Measurements from ENCODE around the gene EGR2.

Gene EGR2

DNA sequence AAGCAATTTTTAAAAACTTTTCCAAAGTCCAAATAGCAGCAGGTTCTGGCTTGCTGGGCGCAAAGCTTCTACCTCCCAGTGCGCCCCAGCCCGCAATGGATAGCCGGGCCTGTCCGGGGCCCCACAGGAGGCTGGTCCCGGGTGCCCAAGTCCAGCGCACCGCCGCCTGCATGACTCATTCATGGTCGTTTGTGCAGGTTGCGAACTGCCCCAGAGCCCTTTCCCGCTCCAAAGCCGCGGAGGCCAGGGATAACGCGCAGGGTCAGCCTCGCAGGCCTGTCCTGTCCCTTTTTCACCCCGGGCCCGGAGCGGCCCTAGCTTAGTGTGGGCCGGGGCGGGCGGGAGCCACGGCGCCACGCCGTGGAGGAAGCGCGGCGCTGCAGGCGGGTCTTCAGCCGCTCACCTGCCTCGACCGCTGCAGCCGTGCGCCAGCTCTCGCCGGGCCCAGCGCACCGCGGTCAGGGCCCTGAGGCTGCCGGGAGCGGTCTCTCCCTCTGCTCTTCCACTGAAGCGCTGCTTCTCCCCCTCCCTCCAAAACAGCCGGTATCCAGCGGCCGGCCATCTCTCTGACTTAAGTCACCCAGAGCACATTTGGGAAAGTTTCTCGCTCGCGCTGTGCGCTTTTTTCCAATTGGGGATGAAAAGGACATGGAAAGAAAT, 1.7 kb upstream of the EGR2 start:
- H3K4me3 ChIP-seq (ENCODE audit: low read depth, low read length): peak overlapping the region; percentile 43
- H3K4me1 ChIP-seq (ENCODE audit: control insufficient read depth, insufficient read depth, low read length): no peaks in the 10 kb centered on the region
- H3K36me3 ChIP-seq (ENCODE audit: control insufficient read depth, insufficient read depth, low read length): no peaks in the 10 kb centered on the region
- no peaks in the 10 kb centered on the region for H3K9me3 ChIP-seq (ENCODE audit: control insufficient read depth, insufficient read depth, low read length)
- H3K27me3 ChIP-seq (ENCODE audit: control insufficient read depth, insufficient read depth, low read length): peaks cover 64% of the 10 kb centered on the region
- no peak overlapping the region for H3K9ac ChIP-seq (ENCODE audit: low read depth, low read length)

DNA sequence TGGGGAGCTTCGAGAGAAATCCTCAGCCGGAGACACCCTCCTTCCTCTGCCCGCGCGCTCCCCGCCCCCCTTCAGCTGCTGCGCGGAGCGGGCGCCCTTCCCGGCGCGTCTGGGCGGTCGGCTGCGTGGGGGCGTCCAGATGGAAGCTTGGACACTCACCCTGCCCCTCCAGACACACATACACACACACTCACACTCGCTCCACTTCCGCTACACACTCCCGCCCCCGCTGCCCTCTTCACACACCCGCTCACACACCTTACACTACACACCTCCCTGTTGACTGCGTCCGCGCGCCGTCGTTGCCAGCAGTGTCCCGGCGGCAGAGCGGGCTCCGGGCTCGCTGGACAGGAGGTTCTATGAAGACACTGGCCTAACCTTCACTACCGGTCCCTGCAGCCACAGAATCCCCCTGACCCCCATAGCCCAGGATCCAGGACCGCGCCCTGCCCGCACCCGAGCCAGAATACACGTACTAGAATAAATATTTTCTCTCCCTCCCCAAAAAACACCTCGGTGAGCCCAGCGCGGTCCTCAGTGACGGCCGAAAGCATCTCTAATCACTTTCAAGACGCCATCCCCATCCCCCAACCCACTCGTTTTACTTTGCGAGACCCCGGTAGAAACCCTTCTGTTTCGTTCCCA, 1.1 kb upstream of the EGR2 start:
- H3K27me3 ChIP-seq (ENCODE audit: control insufficient read depth, insufficient read depth, low read length): peaks cover 69% of the 10 kb centered on the region
- H3K4me1 ChIP-seq (ENCODE audit: control insufficient read depth, insufficient read depth, low read length): no peaks in the 10 kb centered on the region
- peak overlapping the region; percentile 43 for H3K4me3 ChIP-seq (ENCODE audit: low read depth, low read length)
- H3K9ac ChIP-seq (ENCODE audit: low read depth, low read length): no peak overlapping the region
- no peaks in the 10 kb centered on the region for H3K9me3 ChIP-seq (ENCODE audit: control insufficient read depth, insufficient read depth, low read length)
- no peaks in the 10 kb centered on the region for H3K36me3 ChIP-seq (ENCODE audit: control insufficient read depth, insufficient read depth, low read length)

DNA sequence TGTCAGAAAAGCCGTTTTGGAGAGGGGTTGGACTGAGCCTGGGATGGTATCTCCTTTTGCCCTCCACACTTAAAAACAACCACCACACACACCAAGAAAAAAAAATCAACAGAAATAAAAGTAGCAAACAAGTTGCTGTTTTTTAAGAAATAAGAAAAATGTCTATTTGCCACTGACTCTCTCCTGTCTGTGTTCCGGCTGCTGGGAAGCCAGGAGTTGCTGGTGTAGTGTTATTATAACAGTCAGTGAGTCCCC, 163 bp downstream of the EGR2 start:
- Histone ChIP-seq H3K4me3 (ENCODE audit: low read depth, low read length) (peak overlapping the region; percentile 43), H3K9ac (ENCODE audit: low read depth, low read length) (no peak overlapping the region), H3K36me3 (ENCODE audit: control insufficient read depth, insufficient read depth, low read length) (no peaks in the 10 kb centered on the region), H3K4me1 (ENCODE audit: control insufficient read depth, insufficient read depth, low read length) (no peaks in the 10 kb centered on the region), H3K27me3 (ENCODE audit: control insufficient read depth, insufficient read depth, low read length) (peaks cover 65% of the 10 kb centered on the region), H3K9me3 (ENCODE audit: control insufficient read depth, insufficient read depth, low read length) (no peaks in the 10 kb centered on the region)

DNA sequence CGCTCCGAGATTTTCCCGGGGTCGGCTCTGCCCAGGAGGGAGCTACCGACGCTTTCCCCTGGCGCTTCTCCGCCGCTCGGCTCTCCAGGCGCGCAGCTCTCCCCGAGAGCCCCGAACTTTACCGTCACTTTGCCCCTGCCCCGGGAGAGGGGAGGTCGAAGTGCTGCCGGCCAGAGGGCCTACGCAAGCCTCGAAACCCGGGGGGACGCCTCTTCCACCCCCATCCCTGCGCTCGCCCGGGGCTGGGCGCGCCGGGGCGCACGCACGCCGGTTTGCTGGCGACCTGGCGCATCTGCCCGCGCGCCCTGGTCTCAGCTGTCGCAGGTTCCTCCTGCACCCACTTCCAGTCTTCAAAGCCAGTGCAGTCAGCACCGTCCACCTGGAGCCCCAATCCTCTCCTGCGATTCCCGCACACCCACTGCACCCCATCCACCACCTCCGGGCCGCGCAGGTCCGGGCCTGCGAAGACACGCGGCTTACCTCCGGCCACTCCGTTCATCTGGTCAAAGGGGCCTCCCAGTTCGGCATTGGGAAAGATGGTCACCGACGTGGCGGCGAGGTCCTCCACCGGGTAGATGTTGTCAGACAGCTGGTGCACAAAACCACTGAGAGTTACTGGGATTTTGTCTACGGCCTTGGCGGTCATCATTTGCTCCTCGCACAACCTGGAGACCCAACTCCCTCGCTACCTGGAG, 638 bp downstream of the EGR2 start:
- Histone ChIP-seq H3K4me3 (ENCODE audit: low read depth, low read length) (peak overlapping the region; percentile 43), H3K9ac (ENCODE audit: low read depth, low read length) (peak overlapping the region; percentile 37), H3K36me3 (ENCODE audit: control insufficient read depth, insufficient read depth, low read length) (no peaks in the 10 kb centered on the region), H3K4me1 (ENCODE audit: control insufficient read depth, insufficient read depth, low read length) (no peaks in the 10 kb centered on the region), H3K27me3 (ENCODE audit: control insufficient read depth, insufficient read depth, low read length) (peaks cover 60% of the 10 kb centered on the region), H3K9me3 (ENCODE audit: control insufficient read depth, insufficient read depth, low read length) (no peaks in the 10 kb centered on the region)

DNA sequence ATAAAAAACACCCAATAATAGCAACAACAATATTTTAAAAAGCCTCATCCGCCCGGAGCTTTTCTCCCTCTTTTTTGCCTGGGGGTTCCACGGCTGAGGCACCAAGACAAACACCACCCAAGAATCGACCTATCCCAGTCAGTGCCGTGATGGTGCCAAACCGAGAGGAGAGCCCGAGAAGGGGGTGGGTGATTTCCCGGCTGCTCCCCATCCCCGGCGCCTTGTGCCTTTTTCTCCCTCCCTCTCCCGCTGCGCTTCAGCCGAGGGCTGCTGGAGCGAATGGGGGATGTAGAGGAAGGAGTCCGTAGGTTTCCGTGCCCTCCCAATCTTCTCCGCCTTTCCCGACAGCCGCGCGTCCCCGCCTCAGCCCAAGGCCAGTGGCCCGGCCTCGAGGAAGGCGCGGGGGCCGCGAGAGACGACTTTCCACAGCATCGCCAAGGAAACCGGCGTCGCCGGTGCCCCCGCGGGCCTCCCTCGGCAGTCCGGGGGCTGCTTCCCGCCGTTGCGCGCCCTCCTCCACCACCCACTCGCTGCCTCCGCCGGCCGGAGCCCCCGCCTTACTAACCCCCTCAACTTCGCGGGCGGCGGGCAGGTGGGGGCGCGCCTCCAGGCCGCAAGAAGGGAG, 1.3 kb downstream of the EGR2 start:
- Histone ChIP-seq H3K36me3 (ENCODE audit: control insufficient read depth, insufficient read depth, low read length) (no peaks in the 10 kb centered on the region), H3K9ac (ENCODE audit: low read depth, low read length) (no peak overlapping the region), H3K4me3 (ENCODE audit: low read depth, low read length) (peak overlapping the region; percentile 43), H3K4me1 (ENCODE audit: control insufficient read depth, insufficient read depth, low read length) (no peaks in the 10 kb centered on the region), H3K27me3 (ENCODE audit: control insufficient read depth, insufficient read depth, low read length) (peaks cover 54% of the 10 kb centered on the region), H3K9me3 (ENCODE audit: control insufficient read depth, insufficient read depth, low read length) (no peaks in the 10 kb centered on the region)

DNA sequence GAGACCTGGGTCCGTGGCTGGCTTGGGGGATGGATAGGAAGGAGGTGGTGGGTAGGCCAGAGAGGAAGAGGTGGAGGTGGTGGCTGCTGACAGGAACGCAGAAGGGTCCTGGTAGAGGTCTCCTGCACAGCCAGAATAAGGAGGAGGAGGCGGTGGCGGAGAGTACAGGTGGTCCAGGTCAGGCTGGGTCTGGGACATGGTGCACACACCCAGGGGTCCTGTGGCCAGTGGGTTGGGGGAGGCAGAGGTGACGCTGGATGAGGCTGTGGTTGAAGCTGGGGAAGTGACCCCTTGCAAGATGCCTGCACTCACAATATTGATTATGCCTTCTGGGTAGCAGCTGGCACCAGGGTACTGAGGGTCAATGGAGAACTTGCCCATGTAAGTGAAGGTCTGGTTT, 2.2 kb downstream of the EGR2 start:
- no peak overlapping the region for H3K9ac ChIP-seq (ENCODE audit: low read depth, low read length)
- peaks cover 45% of the 10 kb centered on the region for H3K27me3 ChIP-seq (ENCODE audit: control insufficient read depth, insufficient read depth, low read length)
- no peaks in the 10 kb centered on the region for H3K4me1 ChIP-seq (ENCODE audit: control insufficient read depth, insufficient read depth, low read length)
- no peaks in the 10 kb centered on the region for H3K36me3 ChIP-seq (ENCODE audit: control insufficient read depth, insufficient read depth, low read length)
- no peaks in the 10 kb centered on the region for H3K9me3 ChIP-seq (ENCODE audit: control insufficient read depth, insufficient read depth, low read length)
- peak overlapping the region; percentile 43 for H3K4me3 ChIP-seq (ENCODE audit: low read depth, low read length)

DNA sequence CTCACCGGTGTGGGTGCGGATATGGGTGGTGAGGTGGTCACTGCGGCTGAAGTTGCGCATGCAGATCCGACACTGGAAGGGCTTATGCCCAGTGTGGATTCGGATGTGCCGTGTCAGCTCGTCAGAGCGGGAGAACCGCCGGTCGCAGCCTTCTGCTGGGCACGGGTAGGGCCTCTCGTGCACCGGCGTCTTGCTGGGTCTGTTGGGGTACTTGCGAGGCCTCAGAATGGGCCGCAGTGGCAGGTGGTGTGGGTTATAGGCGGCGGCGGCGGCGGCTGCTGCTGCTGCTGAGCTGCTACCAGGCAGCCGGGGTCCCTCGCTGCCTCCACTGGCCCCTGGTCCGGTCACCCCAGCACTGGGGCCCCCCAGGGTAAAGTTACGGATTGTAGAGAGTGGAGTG, 2.7 kb downstream of the EGR2 start:
- Histone ChIP-seq H3K4me1 (ENCODE audit: control insufficient read depth, insufficient read depth, low read length) (no peaks in the 10 kb centered on the region), H3K36me3 (ENCODE audit: control insufficient read depth, insufficient read depth, low read length) (no peaks in the 10 kb centered on the region), H3K9ac (ENCODE audit: low read depth, low read length) (no peak overlapping the region), H3K4me3 (ENCODE audit: low read depth, low read length) (no peak overlapping the region), H3K27me3 (ENCODE audit: control insufficient read depth, insufficient read depth, low read length) (peaks cover 44% of the 10 kb centered on the region), H3K9me3 (ENCODE audit: control insufficient read depth, insufficient read depth, low read length) (no peaks in the 10 kb centered on the region)

DNA sequence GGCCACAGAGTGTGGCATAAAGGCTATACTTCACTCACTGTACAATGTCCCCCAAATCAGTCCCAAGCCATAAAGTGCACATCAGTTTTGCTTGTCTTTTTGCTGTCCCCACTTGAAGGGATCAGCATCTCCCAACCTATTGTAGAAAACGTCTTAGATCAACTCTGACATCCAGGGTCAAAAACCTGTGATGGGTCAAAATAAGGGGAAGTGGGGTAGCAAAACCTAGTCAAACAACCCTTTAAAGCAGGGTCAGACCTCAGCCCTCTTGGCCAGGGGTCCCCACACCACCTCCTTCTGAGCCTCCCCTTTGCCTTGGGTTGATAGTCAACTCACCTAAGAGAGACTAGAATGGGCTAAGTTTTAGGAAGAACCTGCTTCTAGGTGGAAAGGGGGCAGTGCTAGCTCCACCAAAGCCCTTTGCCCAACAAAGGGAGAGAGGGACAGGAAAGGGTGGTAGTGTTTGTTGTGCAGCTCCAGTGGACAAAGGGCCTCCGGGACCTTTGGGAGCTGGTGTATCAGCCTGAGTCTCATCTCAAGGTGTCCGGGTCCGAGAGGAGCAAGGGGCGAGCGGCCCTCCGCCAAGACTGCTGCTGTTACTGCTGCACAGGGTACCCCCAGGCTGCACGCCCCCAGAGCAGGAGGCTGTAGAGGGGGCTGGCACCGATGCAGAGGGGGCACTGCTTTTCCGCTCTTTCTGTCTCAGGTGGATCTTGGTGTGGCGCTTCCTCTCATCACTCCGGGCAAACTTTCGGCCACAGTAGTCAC, 3.3 kb downstream of the EGR2 start:
- Histone ChIP-seq H3K9ac (ENCODE audit: low read depth, low read length) (no peak overlapping the region), H3K27me3 (ENCODE audit: control insufficient read depth, insufficient read depth, low read length) (peaks cover 40% of the 10 kb centered on the region), H3K4me1 (ENCODE audit: control insufficient read depth, insufficient read depth, low read length) (no peaks in the 10 kb centered on the region), H3K36me3 (ENCODE audit: control insufficient read depth, insufficient read depth, low read length) (no peaks in the 10 kb centered on the region), H3K9me3 (ENCODE audit: control insufficient read depth, insufficient read depth, low read length) (no peaks in the 10 kb centered on the region), H3K4me3 (ENCODE audit: low read depth, low read length) (no peak overlapping the region)

DNA sequence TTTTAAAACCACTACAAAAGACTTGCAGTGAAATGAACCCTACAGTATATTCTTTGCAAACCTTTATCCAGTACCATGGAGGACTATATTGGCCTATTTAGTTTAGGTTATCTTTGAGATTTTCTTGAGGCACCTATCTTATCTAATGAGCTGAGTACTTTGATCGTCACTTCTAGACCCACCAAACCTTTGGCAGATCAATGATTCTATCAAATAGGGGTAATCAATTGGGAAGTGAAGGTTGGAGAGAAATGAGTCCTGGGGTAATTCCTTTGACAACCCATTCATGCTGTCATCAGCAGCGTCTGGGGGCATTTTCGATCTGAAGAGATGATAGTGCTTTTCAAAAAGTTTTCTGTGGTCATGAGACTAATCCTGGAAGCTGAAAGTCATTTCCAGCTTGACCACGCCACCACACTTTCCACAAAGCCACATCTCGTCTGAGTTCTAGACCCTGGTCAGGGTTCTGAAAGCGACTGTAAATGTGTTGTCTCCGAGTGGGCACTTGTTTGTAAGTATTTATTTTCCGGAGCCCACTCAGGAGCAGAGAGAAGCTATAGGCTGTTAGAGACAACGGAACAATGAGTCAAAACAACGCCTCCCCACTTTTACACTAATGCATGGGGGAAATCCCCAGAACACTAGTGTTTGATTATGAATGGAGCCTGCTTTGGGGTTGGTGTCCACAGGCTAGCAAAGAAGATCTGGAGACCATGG, 4.8 kb downstream of the EGR2 start:
- peaks cover 6% of the 10 kb centered on the region for H3K4me1 ChIP-seq (ENCODE audit: control insufficient read depth, insufficient read depth, low read length)
- H3K9ac ChIP-seq (ENCODE audit: low read depth, low read length): no peak overlapping the region
- peaks cover 33% of the 10 kb centered on the region for H3K27me3 ChIP-seq (ENCODE audit: control insufficient read depth, insufficient read depth, low read length)
- H3K4me3 ChIP-seq (ENCODE audit: low read depth, low read length): no peak overlapping the region
- H3K9me3 ChIP-seq (ENCODE audit: control insufficient read depth, insufficient read depth, low read length): no peaks in the 10 kb centered on the region
- no peaks in the 10 kb centered on the region for H3K36me3 ChIP-seq (ENCODE audit: control insufficient read depth, insufficient read depth, low read length)

DNA sequence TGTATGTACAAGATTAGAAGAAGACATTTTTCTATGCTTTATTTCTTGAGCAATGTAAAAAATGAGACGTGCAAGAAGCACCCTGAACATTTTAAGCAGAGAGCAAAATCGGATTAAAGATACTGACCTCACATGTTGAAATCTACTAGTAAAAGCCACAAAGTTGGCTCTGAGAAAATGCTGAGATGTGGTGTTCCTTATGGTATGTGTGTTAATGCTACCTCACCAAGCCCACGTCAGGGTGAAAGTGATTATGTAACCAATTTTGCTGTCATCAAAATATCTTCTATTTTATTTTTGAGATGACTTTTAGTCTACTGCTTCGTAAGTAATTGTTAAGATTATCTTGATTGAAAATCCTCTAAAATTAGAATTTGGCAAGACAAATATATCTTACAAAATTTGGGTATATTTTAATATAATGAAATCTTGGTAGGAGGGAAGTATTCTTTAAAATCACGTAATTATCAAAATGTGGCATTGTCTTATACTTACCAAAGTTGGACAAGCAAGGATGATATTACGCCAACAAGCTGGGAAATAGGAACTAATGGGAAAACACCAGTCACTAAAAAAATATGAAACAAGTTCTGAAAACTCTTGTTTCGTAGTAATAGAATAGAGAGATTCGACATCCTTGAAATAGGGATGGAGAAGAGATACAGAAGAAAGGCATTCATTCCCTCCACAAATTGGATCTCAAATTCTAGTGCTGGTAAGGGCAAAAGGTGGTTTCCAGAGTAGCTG, 5.8 kb downstream of the EGR2 start:
- H3K36me3 ChIP-seq (ENCODE audit: control insufficient read depth, insufficient read depth, low read length): no peaks in the 10 kb centered on the region
- no peaks in the 10 kb centered on the region for H3K9me3 ChIP-seq (ENCODE audit: control insufficient read depth, insufficient read depth, low read length)
- no peak overlapping the region for H3K4me3 ChIP-seq (ENCODE audit: low read depth, low read length)
- no peak overlapping the region for H3K9ac ChIP-seq (ENCODE audit: low read depth, low read length)
- H3K4me1 ChIP-seq (ENCODE audit: control insufficient read depth, insufficient read depth, low read length): peaks cover 6% of the 10 kb centered on the region
- peaks cover 25% of the 10 kb centered on the region for H3K27me3 ChIP-seq (ENCODE audit: control insufficient read depth, insufficient read depth, low read length)

Measured in iPS-15b (cell line).